Lower leg skin (tissue), 4 donors: ENCODE data around the gene PDHB. TPM values are rescaled to one million over a fixed set of nuclear protein-coding genes. Genes with fewer than 3 reads are reported as not detected.

ENCODE experiments used
- DNase-seq, 2 donors: peaks; one replicate each; pipeline ENCODE4 v3.0.0-alpha.2; 2019; ENCODE audit warnings: low spot score in 2 of 2
- H3K4me3 ChIP-seq: fragments of 200-600 bp; sonication (generic); 2 replicates; pipeline ENCODE4 v1.5.1; 2017; ENCODE audit warnings: mild to moderate bottlenecking, low read depth; ENCODE audit not compliant: poor library complexity, severe bottlenecking
- CTCF ChIP-seq, 3 donors: fragments of 450-650 bp; IDR thresholded peaks; one replicate each; pipeline ENCODE4 v1.5.1; 2016; ENCODE audit warnings: antibody characterized with exemption in 3 of 3, mild to moderate bottlenecking in 3 of 3, moderate library complexity in 2 of 3
- POLR2A ChIP-seq, 2 donors: fragments of 450-650 bp; IDR thresholded peaks; one replicate each; pipeline ENCODE4 v1.6.1; 2016 to 2017; ENCODE audit warnings: antibody characterized with exemption in 2 of 2, mild to moderate bottlenecking in 1 of 2, moderate library complexity in 1 of 2
- WGBS, 2 donors: methylation state at CpG; one replicate each; pipeline ENCODE4 v1.1.5; 2018; 5-methylcytosine and 5-hydroxymethylcytosine counted together
- intact Hi-C: fragments of 100-400 bp; cut with DNase I; formaldehyde crosslinking; loops from one replicate; pipeline ENCODE4 v1.15.0; 2023; ENCODE audit warnings: low total_unique reads
- total RNA-seq, 4 donors: library from RNA; depleted of rRNA; stranded (reverse); fragments of >200 nt; gene quantifications; one replicate each; pipeline ENCODE4 v1.1.0, GENCODE V29; 2016

Gene PDHB
- total RNA-seq, 4 donors from 2014 or later = 36.9 to 112 (median 77.8) TPM

GRCh38 chr3:58474348-58474911 is 40.8 kb upstream of the PDHB start:
- H3K4me3 ChIP-seq = no peak overlapping the region
- DNase-seq = no peak
- no peak for TF ChIP-seq CTCF (IDR thresholded peaks at IDR 0.05)
- TF ChIP-seq POLR2A (IDR thresholded peaks at IDR 0.05) = no peak
- intact Hi-C loops = no loop called here
- WGBS, 2 donors = 85 to 90% methylated on average over 1 of the region's 1 CpG

GRCh38 chr3:58473275-58473674 is 39.6 kb upstream of the PDHB start:
- H3K4me3 ChIP-seq = no peak overlapping the region
- intact Hi-C loops = no loop called here
- 86 to 89% methylated on average over 1 of the region's 1 CpG for WGBS, 2 donors
- no peak for TF ChIP-seq POLR2A (IDR thresholded peaks at IDR 0.05)
- TF ChIP-seq CTCF (IDR thresholded peaks at IDR 0.05) = no peak
- DNase-seq = no peak

GRCh38 chr3:58471025-58471887 is 37.6 kb upstream of the PDHB start:
- no peak overlapping the region for H3K4me3 ChIP-seq
- TF ChIP-seq CTCF (IDR thresholded peaks at IDR 0.05) (no peak), POLR2A (IDR thresholded peaks at IDR 0.05) (no peak)
- WGBS, 2 donors = 50 to 56% methylated on average over 10 of the region's 10 CpGs
- intact Hi-C loops = no loop called here
- peak; percentile 54 to 81 for DNase-seq

- peak in 1 of 2 donors; percentile 68 for DNase-seq
- 92 to 98% methylated on average over 11 to 12 of the region's 12 CpGs for WGBS, 2 donors
- intact Hi-C loops = no loop called here
- TF ChIP-seq POLR2A (IDR thresholded peaks at IDR 0.05) = no peak
- TF ChIP-seq CTCF (IDR thresholded peaks at IDR 0.05) = no peak
- H3K4me3 ChIP-seq = no peak overlapping the region
These were observed 36.9 kb upstream of the PDHB start for GRCh38 chr3:58470363-58471024.

- TF ChIP-seq POLR2A (IDR thresholded peaks at IDR 0.05) (no peak), CTCF (IDR thresholded peaks at IDR 0.05) (no peak)
- 85 to 89% methylated on average over 4 of the region's 4 CpGs for WGBS, 2 donors
- intact Hi-C loops = no loop called here
- no peak overlapping the region for H3K4me3 ChIP-seq
- DNase-seq = no peak
These were observed 35.5 kb upstream of the PDHB start for GRCh38 chr3:58469096-58469495.
